Brain microvascular endothelial cell (primary cell): Measurements from ENCODE around the gene MRPS18A.
"Not testable (repeated sequence)": the region's sequence is repeated elsewhere in the genome, so short reads cannot be mapped to it uniquely, and the experiment has no call there.

Experiments
- DNase-seq: peaks from one replicate; pipeline ENCODE4 v3.0.0-alpha.2; 2020
- H3K27ac ChIP-seq: fragments of 250-450 bp; sonication (Bioruptor Pico); 2 replicates; pipeline ENCODE4 v1.5.1; 2020; ENCODE audit warnings: mild to moderate bottlenecking, moderate library complexity
- H3K27me3 ChIP-seq: fragments of 250-450 bp; sonication (Bioruptor Pico); replicated peaks from 2 replicates; pipeline ENCODE4 v1.5.1; 2020; ENCODE audit warnings: mild to moderate bottlenecking
- H3K36me3 ChIP-seq: fragments of 250-450 bp; sonication (Bioruptor Pico); replicated peaks from 2 replicates; pipeline ENCODE4 v1.5.1; 2020; ENCODE audit warnings: mild to moderate bottlenecking
- H3K4me3 ChIP-seq: 2 replicates; pipeline ENCODE4 v1.5.1; 2011; ENCODE audit warnings: low read depth, mild to moderate bottlenecking, control low read depth, low read length, moderate library complexity
- in situ Hi-C: cut with HindIII; loops from 2 replicates; pipeline ENCODE4 v1.10.0; 2017; ENCODE audit warnings: low sequenced_read_pairs, low pct_ligation_motif_present
- TF ChIP-seq, protein P1 (sequence below): IDR thresholded peaks from 2 replicates; pipeline ENCODE4 v1.5.1; 2011; ENCODE audit warnings: low read depth, mild to moderate bottlenecking, moderate library complexity, low read length, control low read depth, inconsistent platforms; ENCODE audit errors: missing control alignments

Gene MRPS18A

DNA sequence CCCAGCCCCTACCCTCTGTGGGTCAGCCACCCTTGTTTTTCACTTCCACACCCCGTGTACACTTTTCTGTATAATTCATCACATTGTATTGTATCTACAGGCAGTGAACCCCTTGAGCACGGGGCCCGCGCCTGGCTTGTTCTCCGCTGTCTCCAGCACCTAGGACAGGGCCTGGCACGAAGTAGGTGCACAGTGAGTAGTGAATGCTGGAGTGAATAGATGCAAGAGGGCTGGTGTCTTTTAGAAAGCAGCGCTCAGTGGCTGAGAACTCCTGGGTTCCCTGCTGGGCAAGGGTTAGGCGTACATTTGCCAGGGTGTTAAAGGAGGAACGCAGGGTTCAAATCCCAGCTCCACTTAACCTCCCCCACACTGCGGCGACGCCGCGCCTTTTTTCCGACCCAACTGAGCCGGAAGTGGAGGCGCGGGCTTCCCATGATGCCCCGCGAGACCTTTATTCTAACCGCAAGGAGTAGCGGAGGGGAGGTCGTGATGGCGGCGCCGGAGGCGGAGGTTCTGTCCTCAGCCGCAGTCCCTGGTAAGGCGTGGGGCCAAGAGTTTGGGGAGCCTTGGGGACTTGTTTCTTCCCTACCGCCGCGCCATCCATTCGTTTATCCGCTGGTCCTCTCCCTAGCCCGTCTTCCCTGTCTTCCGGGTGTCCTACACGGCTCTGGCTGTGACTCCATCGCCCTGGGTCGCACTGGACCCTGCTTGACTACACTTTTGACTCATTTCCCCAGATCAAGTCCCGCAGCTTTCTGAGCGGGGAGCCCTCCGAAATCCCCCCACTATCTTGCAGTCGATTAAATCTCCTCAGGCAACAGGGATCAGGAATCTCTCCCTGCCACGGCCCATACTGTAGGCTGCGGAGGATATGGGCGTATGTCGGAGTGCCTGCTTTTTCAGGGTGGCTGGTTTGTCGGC, 51.9 kb downstream of the MRPS18A start, which contains the start of gene MAD2L1BP:
Gene MAD2L1BP (plus strand): TSS at position 454 of the 921 bp plus-strand sequence. CDS start 36 bp downstream, at position 490.
- H3K27ac ChIP-seq: peak within 1 kb of the TSS; percentile 64
- no peaks in the 10 kb centered on the region for H3K27me3 ChIP-seq
- in situ Hi-C loops: no loop called here
- peak within 1 kb of the TSS; percentile 95 for H3K4me3 ChIP-seq
- DNase-seq: peak; percentile 49
- H3K36me3 ChIP-seq: peaks cover 26% of the 10 kb centered on the region
- TF ChIP-seq, protein P1, sequence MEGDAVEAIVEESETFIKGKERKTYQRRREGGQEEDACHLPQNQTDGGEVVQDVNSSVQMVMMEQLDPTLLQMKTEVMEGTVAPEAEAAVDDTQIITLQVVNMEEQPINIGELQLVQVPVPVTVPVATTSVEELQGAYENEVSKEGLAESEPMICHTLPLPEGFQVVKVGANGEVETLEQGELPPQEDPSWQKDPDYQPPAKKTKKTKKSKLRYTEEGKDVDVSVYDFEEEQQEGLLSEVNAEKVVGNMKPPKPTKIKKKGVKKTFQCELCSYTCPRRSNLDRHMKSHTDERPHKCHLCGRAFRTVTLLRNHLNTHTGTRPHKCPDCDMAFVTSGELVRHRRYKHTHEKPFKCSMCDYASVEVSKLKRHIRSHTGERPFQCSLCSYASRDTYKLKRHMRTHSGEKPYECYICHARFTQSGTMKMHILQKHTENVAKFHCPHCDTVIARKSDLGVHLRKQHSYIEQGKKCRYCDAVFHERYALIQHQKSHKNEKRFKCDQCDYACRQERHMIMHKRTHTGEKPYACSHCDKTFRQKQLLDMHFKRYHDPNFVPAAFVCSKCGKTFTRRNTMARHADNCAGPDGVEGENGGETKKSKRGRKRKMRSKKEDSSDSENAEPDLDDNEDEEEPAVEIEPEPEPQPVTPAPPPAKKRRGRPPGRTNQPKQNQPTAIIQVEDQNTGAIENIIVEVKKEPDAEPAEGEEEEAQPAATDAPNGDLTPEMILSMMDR: no peak

DNA sequence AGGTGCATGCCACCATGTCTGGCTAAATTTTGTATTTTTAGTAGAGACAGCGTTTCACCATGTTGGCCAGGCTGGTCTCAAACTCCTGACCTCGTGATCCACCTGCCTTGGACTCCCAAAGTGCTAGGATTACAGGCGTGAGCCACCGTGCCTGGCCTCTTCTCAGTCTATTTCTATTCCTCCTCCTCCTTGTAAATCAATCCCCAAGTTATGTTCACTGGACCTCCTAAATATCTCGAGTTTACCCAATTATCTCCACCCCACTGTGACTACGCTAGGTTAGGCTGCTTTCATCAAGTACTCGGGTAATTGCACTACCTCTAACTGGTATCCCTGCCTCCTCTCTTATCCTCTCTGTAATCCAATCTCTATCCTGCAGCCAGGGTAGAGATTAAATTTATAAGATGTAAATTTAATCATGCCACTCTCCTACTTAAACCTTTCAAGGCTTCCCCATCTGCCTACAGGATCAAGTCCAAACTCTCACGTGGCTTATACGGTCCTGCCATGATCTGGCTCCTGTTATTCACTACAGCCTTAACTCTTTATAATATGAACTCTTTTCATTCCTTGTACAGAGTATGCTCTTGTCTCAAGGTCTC, 52.8 kb downstream of the MRPS18A start:
- TF ChIP-seq, protein P1: no peak
- in situ Hi-C loops: no loop called here
- Histone ChIP-seq H3K4me3 (no peak overlapping the region), H3K36me3 (peaks cover 18% of the 10 kb centered on the region), H3K27me3 (no peaks in the 10 kb centered on the region), H3K27ac (no peak overlapping the region)
- no peak for DNase-seq

DNA sequence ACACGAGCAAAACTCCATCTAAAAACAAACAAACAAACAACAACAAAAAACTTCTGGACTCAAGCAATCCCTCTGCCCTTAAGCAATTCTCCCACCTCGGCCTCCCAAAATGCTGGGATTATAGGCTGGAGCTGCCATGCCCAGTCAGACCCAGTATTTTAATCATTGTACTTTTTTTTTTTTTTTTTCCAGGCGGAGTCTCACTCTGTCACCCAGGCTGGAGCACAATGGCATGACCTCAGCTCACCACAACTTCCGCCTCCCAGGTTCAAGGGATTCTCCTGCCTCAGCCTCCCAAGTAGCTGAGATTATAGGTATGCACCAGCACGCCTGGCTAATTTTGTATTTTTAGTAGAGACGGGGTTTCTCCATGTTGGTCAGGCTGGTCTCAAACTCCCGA, 54.6 kb downstream of the MRPS18A start:
- in situ Hi-C loops, H3K36me3 ChIP-seq, H3K27ac ChIP-seq, H3K4me3 ChIP-seq, H3K27me3 ChIP-seq, DNase-seq: not testable (repeated sequence)

DNA sequence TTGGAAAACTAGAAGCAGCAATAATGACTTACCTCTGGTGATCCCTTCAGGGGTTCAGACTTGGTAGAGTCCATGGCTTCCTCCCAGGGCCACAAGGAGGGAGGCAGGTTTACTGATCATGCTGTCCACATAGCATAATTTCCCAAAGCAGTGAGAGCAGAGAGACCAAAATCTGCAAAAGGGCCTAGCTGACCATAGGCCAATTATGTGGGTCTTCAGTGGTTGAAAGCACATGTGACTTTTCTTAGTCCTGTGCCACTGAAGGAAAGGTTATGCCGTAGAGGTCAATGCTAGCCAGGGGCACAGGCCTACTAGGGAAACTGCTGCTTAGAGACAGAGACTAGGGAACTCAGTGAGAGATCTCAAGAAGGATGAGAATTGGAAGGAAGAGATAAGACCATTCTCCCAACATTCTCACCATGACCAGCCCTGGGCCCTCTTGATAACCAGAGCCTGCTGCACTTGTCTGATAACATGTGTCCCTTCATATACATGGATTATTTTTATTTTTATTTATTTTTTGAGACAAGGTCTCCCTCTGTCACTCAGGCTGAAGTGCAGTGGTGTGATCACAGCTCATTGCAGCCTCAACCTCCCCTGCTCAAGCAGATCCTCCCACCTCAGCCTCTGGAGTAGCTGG, 56.5 kb downstream of the MRPS18A start:
- Histone ChIP-seq H3K36me3 (peaks cover 7% of the 10 kb centered on the region), H3K27ac (no peak overlapping the region), H3K4me3 (no peak overlapping the region), H3K27me3 (no peaks in the 10 kb centered on the region)
- no peak for DNase-seq
- in situ Hi-C loops: no loop called here
- TF ChIP-seq, protein P1: no peak

DNA sequence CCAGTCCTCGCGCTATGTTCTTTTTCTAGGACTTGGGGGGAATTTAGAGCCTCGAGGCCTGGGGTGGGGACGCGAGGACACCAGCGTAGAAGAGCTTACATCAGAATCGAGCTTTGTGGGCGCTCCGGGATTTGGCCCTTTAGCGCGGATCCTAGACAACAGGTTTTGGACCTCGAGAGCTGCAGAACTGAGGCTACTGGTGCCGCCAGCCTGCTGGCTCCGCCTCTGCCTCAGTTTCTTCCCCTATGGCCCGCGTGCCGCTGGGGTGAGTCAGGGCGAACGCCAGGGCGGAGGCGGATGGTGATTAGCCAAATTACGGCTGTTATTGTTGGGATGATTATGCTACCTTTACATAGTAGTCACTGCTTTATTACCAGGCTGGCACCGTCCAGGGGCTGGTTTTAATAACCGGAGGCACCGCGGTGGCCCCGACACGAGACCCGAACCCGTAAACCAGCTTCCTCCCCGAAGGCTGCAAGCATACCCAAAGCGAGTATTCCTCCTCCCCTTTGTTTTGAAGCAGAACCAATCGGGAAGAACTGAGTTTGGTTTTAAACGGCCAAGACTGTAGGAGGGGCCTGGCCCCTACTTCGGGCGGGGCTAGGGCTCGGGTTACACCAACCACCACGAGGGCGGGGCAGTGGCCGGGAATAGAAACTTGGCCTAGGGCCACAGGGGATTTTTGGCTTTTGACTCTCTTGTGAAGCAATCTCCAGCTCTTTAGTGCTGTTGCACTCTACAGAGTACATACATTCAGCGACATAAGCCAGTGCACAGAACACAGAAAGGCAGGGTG, 57.9 kb downstream of the MRPS18A start:
- TF ChIP-seq, protein P1: no peak

More for the DNA sequence above, 57.9 kb downstream of the MRPS18A start:
- H3K27me3 ChIP-seq: no peaks in the 10 kb centered on the region
- H3K36me3 ChIP-seq: peaks cover 21% of the 10 kb centered on the region
- peak; percentile 97 for DNase-seq
- in situ Hi-C loops: no loop called here
- H3K4me3 ChIP-seq: peak overlapping the region; percentile 91
- peak overlapping the region; percentile 90 for H3K27ac ChIP-seq
